Epidermal melanocyte (primary cell): ENCODE data around the gene PTH2.

ENCODE experiments used
- DNase-seq: peaks from one replicate; pipeline ENCODE4 v3.0.0; 2011; ENCODE audit warnings: low spot score; ENCODE audit not compliant: insufficient read length

Gene PTH2

DNA sequence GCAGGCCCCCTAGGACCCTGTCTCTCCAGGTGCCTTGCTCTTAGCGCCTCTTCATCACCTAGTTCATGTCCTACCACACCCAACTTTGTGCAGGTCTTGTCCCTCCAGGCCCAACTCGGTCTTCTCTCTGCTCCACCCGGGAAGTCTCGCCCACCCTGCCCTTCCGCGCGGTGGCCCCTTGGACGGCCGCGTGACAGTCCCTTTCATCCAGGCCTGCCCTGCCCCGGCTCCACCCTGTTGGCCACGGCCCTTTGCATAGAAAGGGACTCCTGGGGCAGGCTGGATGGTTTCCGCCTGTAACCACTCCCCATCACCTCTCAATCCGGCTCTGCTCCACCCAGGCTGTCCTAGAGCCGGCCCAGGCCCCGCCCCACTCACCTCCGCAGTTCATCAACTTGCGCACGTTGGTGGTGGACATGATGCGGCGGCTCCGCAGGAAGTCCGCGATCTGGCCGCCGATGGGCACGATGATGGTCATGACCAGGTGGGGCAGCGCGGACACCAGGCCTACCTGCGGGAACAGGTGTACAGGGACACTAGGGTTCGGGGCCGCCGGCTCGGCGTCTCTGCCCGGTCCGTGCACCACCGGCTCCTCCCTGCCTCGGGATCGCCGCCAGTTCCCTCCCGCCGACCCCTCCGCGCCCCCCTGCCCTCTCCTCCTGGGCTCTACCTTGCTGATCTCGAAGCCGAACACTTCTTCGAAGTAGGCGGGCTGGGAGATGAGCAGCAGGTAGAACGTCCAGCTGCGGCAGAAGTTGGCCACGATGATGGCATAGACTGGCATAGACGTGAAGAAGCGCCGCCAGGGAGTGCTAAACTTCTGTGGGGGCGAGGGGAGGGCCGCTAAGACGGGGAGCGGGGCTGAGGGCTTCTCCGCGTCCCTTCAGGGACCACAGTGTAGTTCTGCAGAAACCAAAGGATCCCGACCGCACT, 9.2 kb upstream of the PTH2 start:
- DNase-seq, result peak; percentile 10

DNA sequence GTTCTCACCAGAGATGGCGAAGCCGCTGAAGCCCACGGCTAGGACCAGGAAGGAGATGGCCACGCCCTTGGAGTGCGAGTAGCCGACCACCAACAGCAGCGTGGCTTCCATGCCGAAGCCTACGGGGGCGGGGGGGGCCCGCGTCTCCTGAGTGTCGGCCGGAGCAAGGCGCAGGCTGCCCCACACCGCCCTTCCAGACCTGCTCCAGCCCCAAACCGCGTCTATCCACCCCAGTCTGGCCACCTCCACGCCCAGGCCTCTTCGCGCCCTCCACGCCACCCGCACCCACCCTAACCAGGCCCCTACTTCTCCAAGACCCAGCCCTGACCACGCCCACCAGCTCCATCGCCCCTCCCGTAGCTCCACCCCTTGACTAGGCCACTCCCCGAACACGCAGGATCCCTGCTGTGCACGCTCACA, 8.1 kb upstream of the PTH2 start:
- DNase-seq, result no peak

DNA sequence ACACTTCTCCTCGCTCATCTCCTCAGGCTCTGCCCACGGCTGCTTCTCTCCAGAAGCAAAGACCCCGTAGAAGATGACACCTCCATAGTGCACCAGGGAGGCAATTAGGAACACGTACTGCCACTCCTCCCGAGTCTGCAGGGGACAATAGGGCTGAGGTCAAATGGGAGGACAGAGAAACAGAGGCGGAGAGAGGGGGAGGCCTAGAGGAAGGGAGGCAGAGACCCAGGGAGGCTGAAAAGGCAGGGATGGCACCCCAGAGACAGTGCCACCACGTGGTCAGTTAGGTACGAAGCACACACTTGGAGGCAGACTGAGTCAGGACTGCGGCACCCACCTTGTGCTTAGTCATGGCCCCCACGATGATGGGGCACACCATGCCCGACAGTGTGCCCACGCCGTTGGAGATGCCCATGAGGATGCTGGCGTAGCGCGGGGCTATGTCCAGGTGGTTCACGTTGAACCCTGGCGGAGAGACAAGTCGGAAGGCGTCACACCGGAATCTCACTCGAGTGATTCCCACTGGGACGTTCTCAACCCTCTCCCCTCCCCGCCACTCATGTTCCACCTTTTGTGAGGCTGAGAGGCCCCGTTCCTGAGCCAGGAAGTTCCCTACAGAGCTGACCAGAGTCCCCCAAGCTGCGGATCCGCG, 7.6 kb upstream of the PTH2 start:
- DNase-seq, result peak; percentile 9

DNA sequence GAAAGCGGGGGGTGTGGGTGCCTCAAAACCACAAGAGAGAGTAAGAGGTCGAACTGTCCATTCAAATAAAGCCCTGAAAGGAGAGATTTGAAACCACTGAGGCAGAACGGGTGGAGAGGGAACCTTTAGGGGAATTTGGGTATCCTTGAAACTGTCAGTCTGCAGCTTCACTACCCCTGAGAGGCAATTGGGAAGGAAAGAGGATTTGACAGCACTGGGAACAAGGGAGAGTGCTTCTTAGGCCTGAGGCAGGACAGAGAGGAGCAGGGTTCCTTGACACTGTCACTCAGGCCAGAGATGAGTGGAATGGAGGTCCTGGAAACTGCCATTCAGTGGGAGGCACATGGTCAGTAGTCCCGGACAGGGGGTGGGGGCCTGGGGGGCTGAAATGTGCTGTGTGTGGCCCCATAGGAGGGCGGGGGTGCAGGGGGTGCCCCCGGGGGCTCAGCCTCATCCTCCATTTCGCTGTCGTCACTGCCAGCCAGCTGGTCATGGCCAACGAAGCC, 7.0 kb upstream of the PTH2 start:
- DNase-seq, result peak; percentile 17

DNA sequence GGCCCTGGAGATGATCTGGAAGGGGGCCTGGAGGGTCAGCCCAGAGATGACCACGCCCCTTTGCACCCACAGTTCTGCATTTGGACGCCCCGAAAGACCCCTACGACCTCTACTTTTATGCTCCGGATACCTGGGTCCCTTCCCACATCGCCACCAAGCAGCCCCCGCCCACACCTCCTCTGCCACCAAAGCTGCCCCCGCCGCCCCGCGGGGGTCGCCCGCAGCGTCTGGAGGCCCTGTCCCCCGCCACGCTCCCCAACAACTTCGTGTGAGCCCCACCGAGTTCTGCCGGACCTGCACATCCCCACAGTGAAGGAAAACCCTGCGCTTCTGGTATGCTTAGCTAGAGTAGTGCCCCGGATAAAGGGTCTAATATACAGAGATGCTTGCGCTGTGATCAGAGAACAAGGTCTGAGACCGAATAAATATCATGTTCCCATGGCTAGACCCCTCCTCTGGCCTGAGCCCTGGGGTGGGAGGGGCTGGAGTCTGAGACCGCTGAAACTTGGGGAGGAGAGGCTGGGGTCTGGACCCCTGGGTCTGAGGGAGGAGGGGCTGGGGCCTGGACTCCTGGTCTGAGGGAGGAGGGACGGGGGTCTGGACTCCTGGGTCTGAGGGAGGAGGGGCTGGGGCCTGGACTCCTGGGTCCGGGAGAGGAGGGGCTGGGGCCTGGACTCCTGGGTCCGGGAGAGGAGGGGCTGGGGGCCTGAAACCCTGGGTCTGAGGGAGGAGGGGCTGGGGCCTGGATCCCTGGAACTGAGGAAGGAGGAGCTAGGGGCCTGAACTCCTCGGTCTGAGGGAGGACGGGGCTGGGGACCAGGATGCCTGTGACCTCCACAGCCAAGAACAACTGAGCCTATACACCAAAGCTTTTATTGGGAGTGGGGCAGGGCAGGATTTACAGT, 5.6 kb upstream of the PTH2 start:
- peak; percentile 8 for DNase-seq

DNA sequence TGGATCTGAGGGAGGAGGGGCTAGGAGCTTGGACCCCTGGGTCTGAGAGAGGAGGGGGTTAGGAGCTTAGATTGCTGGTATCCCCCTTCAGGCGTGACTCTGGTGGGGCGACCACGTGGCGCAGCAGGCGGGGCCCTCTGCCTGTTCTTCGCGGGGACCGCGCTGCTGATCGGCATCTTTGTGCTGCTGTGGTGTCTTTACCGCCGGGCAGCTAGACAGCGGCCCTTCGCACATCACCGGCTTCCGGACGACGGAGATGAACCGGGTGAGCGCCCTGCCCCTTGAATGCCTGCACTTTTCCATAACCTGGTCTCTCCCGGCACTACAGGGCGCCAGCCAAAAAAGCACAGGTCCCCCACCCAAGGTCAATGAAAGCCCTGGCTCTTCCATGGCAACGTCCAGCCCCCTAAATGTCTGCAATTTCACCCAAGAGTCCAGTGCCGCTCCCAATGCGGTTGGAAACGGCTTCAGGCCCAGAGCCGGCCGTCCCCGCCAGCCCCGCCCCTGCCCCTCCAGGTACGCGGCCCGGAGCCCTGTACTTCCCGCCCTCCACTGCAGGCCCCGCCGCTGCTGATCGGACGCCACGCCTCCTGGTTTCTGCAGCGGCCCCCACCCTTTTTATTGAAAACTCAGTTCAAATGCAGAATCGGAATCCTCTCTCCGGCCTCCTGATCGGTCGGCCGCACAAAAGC, 4.8 kb upstream of the PTH2 start:
- DNase-seq, result peak; percentile 22

- peak; percentile 1 for DNase-seq
These were observed 4.1 kb upstream of the PTH2 start for GRCh38 chr19:49427339-49427738.

DNA sequence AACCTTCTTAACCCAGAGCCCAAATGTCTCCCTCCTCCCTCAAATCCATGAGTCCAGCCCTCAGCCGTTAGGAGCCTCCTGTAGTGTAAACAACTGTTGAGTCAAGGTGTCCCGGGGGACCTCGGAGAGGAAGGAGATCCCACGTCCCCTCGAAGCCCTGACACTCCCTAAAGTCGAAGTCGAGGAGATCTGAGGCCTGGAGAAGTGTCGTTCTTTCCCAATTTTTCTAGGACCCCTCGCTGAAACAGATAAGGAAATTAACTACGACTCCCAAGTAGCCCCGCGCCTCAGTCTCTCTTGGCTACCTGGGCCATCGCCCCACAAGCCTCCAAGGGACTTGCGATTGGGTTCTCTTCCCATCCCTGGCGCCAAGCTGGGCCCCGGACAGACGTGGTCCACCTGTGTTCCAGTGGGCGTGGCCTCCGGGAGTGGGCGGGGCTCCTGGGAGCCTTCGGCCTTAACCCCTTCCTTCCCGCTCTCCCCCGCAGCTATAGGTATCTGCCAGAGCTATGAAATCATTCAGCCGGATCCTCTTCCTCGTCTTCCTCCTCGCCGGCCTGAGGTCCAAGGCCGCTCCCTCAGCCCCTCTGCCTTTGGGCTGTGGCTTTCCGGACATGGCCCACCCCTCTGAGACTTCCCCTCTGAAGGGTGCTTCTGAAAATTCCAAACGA, 2.8 kb upstream of the PTH2 start:
- peak; percentile 19 for DNase-seq

GRCh38 chr19:49425178-49425577, 1.9 kb upstream of the PTH2 start, which contains the start of gene GFY:
Gene GFY, plus strand, starts transcription at chr19:49425388. Its CDS starts 1,043 bp downstream, at chr19:49426431.
- no peak for DNase-seq

DNA sequence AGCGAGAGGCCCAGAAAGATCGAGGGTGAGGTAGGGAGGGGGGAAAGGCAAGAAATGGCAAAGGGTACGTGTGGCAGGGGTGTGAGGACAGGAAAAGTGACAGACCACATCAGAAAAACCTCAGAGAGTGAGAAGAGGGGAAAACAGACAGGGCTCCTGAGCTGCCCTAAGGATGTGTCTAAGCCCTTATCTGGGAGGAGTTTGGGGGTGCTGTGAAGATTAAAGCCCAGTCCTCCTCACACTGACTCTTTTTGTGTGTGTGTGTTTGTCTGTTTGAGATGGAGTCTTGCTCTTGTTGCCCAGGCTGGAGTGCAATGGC, 703 bp upstream of the PTH2 start:
- peak; percentile 14 for DNase-seq

DNA sequence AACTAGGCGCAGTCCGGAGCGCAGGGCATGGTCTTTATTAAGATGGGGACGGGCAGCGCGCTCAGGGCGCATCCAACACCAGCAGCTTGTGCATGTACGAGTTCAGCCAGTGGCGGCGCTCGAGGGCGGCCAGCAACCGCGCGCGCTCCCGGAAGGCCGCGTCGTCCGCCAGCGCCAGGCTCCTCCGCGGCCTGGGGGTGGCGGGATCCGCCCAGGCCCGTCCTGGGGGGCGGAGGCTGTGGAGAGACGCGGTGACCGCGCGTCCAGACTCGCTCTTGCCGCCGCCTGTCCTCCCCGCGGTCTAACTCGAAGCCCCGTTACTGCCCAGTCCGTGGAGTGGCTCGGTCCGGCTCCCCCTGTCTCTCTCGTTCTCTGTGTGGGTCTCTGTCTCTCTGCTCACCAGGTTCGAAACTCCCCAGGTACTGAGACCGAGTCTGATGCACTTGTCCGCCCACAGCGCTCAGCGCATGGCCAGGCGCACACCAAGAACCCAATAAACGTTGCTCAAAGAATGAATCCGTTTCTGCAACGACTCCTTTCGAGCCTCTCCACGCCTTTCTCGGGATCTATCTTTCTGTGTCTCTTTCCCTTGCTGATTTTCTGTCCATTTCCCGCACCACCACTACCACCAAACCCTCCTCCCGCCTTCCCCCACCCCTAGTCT, 702 bp downstream of the PTH2 start:
- DNase-seq, result peak; percentile 13

GRCh38 chr19:49421878-49422202, 1.4 kb downstream of the PTH2 start:
- no peak for DNase-seq

- DNase-seq, result peak; percentile 87
These were observed 2.0 kb downstream of the PTH2 start for GRCh38 chr19:49421039-49421877.

DNA sequence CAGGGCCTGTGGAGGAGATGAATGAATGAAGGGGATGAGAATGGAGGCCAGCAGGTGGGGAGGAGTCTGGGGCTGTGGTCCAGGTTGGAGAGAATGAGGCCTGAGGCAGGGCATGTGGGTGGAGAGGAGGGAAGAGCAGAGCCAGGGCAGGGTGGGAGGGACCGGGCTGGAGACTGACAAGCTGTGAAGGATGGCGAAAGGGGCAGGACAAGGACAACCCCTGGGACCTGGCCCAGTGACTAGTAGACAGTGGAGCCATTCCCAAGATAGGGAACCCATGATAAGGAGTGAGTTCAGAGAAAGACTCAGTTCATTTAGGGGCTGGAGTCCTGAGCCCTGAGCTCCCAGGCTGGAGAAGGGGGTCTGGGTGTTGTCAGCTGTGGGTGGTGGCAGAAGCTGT, 3.0 kb downstream of the PTH2 start:
- DNase-seq, result no peak

GRCh38 chr19:49419173-49419572, 4.1 kb downstream of the PTH2 start:
- no peak for DNase-seq

- no peak for DNase-seq
These were observed 4.7 kb downstream of the PTH2 start for GRCh38 chr19:49418511-49418910.

GRCh38 chr19:49417088-49417487, 6.2 kb downstream of the PTH2 start:
- no peak for DNase-seq

- DNase-seq, result no peak
These were observed 7.4 kb downstream of the PTH2 start for GRCh38 chr19:49415810-49416200.
